ENCODE data around the gene ADARB2. TPM values are rescaled to one million over a fixed set of nuclear protein-coding genes. Genes with fewer than 3 reads are reported as not detected.

Gene ADARB2
- total RNA-seq, 4 donors from 2014 or later: 1.3 to 5.4 (median 1.8) TPM

GRCh38 chr10:1726861-1727260, 10.5 kb downstream of the ADARB2 start:
- TF ChIP-seq CTCF (IDR thresholded peaks at IDR 0.05): no peak
- H3K4me1 ChIP-seq: no peaks in the 10 kb centered on the region
- H3K36me3 ChIP-seq: no peaks in the 10 kb centered on the region
- ATAC-seq: no peak
- H3K27ac ChIP-seq: no peak overlapping the region
- peaks cover 48% of the 10 kb centered on the region for H3K27me3 ChIP-seq
- H3K9me3 ChIP-seq: no peaks in the 10 kb centered on the region
- no peak overlapping the region for H3K4me3 ChIP-seq
- WGBS, 2 donors (ENCODE audit: low coverage in 1 of 2): 71 to 82% methylated on average over 6 to 7 of the region's 11 CpGs

- H3K4me3 ChIP-seq: no peak overlapping the region
- ATAC-seq: no peak
- H3K4me1 ChIP-seq: no peaks in the 10 kb centered on the region
- H3K36me3 ChIP-seq: no peaks in the 10 kb centered on the region
- no peaks in the 10 kb centered on the region for H3K9me3 ChIP-seq
- peaks cover 32% of the 10 kb centered on the region for H3K27me3 ChIP-seq
- TF ChIP-seq EP300 (IDR thresholded peaks at IDR 0.05): no peak
- TF ChIP-seq POLR2AphosphoS5 (IDR thresholded peaks at IDR 0.05): no peak
- TF ChIP-seq CTCF (IDR thresholded peaks at IDR 0.05): no peak
- no peak for TF ChIP-seq POLR2A (IDR thresholded peaks at IDR 0.05)
- 89 to 94% methylated on average over 7 to 15 of the region's 15 CpGs for WGBS, 2 donors (ENCODE audit: low coverage in 1 of 2)
- H3K27ac ChIP-seq: no peak overlapping the region
These were observed 12.3 kb downstream of the ADARB2 start for GRCh38 chr10:1724921-1725488.

- Histone ChIP-seq H3K27ac (no peak overlapping the region), H3K27me3 (peaks cover 55% of the 10 kb centered on the region), H3K36me3 (no peaks in the 10 kb centered on the region), H3K4me1 (no peaks in the 10 kb centered on the region), H3K9me3 (no peaks in the 10 kb centered on the region), H3K4me3 (no peak overlapping the region)
- TF ChIP-seq CTCF (IDR thresholded peaks at IDR 0.05) (no peak), EP300 (IDR thresholded peaks at IDR 0.05) (no peak), POLR2AphosphoS5 (IDR thresholded peaks at IDR 0.05) (no peak), POLR2A (IDR thresholded peaks at IDR 0.05) (no peak)
- ATAC-seq: no peak
- WGBS, 2 donors (ENCODE audit: low coverage in 1 of 2): 79 to 82% methylated on average over 4 of the region's 4 CpGs
These were observed 20.5 kb downstream of the ADARB2 start for GRCh38 chr10:1716839-1717238.

GRCh38 chr10:1715821-1716220, 21.5 kb downstream of the ADARB2 start:
- Histone ChIP-seq H3K36me3 (no peaks in the 10 kb centered on the region), H3K27me3 (peaks cover 59% of the 10 kb centered on the region), H3K9me3 (no peaks in the 10 kb centered on the region), H3K4me3 (no peak overlapping the region), H3K4me1 (no peaks in the 10 kb centered on the region), H3K27ac (no peak overlapping the region)
- ATAC-seq: no peak
- TF ChIP-seq POLR2AphosphoS5 (IDR thresholded peaks at IDR 0.05) (no peak), CTCF (IDR thresholded peaks at IDR 0.05) (no peak), POLR2A (IDR thresholded peaks at IDR 0.05) (no peak), EP300 (IDR thresholded peaks at IDR 0.05) (no peak)
- 34 to 42% methylated on average over 7 to 13 of the region's 18 CpGs for WGBS, 2 donors (ENCODE audit: low coverage in 1 of 2)

GRCh38 chr10:1712944-1713671, 24.2 kb downstream of the ADARB2 start:
- no peak for ATAC-seq
- no peak overlapping the region for H3K4me3 ChIP-seq
- 86% methylated on average over 5 to 14 of the region's 18 CpGs for WGBS, 2 donors (ENCODE audit: low coverage in 1 of 2)
- no peaks in the 10 kb centered on the region for H3K4me1 ChIP-seq
- H3K27ac ChIP-seq: no peak overlapping the region
- no peaks in the 10 kb centered on the region for H3K9me3 ChIP-seq
- no peaks in the 10 kb centered on the region for H3K36me3 ChIP-seq
- H3K27me3 ChIP-seq: peaks cover 54% of the 10 kb centered on the region
- TF ChIP-seq POLR2A (IDR thresholded peaks at IDR 0.05) (no peak), EP300 (IDR thresholded peaks at IDR 0.05) (no peak), POLR2AphosphoS5 (IDR thresholded peaks at IDR 0.05) (no peak)
